ENCODE results near the gene CCKAR.

- TF ChIP-seq, protein P1, sequence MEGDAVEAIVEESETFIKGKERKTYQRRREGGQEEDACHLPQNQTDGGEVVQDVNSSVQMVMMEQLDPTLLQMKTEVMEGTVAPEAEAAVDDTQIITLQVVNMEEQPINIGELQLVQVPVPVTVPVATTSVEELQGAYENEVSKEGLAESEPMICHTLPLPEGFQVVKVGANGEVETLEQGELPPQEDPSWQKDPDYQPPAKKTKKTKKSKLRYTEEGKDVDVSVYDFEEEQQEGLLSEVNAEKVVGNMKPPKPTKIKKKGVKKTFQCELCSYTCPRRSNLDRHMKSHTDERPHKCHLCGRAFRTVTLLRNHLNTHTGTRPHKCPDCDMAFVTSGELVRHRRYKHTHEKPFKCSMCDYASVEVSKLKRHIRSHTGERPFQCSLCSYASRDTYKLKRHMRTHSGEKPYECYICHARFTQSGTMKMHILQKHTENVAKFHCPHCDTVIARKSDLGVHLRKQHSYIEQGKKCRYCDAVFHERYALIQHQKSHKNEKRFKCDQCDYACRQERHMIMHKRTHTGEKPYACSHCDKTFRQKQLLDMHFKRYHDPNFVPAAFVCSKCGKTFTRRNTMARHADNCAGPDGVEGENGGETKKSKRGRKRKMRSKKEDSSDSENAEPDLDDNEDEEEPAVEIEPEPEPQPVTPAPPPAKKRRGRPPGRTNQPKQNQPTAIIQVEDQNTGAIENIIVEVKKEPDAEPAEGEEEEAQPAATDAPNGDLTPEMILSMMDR (IDR thresholded peaks at IDR 0.05; ENCODE audit: insufficient read depth, low read length): no peak
- no peak for TF ChIP-seq GABPA (IDR thresholded peaks at IDR 0.05; ENCODE audit: low read depth)
Observed at GRCh38 chr4:26525771-26526150, 35.5 kb upstream of the CCKAR start.

All from HL-60 (cell line).